Fibroblast of peridontal ligament (primary cell): ENCODE data around the gene C4orf17.

Experiments used
- DNase-seq: peaks from one replicate; pipeline ENCODE4 v3.0.0-alpha.2; 2010; ENCODE audit errors: extremely low read depth

The C4orf17 gene

DNA sequence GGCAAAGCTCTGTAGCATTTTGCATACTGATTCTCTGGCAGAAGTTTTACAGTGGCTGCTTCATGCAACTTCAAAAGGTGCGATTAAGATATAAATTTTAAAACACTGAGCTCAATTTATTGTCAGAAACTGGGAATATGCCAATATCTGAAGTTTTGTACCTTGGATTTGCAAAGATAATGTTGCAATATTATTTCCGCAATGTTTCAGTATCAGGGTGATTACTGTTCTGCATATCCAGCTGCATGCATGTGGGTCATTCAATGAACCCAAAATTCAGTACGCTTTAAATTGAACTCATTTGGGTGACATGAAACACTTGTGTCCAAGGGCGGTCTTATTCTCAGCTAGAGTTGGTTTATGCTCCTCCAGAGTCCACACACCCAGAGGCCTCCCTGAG lies 26.9 kb downstream of the C4orf17 start:
- no peak for DNase-seq

GRCh38 chr4:99540277-99540939 lies 29.6 kb downstream of the C4orf17 start:
- no peak for DNase-seq

DNA sequence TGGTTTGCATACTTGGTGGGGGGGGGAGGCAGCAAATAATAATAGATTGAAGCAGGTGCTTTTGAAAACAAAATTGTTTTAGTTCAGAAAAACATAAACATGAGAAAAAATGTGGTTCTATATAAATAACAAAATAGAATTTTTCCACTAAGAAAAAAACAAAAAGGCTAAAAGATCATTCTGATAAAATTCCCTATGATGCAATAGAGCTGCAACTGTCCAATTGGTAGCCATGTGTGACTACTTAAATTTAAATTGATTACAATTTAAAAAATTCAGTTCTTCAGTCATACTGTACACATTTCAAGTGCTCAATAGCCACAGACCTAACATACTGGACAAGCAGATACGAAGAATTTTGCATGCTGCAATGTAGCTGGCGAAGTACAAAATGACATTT lies 42.1 kb downstream of the C4orf17 start:
- peak; percentile 13 for DNase-seq

GRCh38 chr4:99563310-99564186 lies 52.7 kb downstream of the C4orf17 start, which contains the start of gene TRMT10A:
TSS of gene TRMT10A (minus strand) at chr4:99564039. CDS start at chr4:99559338, 4,701 bp downstream.
- DNase-seq = peak; percentile 98

DNA sequence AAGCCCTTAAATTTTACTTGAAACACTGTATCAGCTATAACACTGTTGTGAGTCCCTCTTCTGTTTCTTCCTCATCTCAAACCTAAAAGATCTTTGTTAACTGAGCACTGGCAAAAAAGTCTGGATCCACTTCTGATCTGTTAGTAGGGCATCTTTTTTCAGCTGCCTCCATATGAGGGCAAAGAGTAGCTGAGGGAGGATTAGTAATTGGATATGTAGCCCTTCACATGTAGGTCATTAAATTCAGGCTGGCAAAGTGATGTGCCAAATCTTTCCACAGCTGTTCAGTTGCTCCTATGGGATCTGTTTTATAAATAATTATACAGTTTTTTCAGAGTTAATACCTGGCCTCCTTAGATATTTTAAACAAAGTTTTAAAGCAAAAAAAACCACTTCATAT lies 54.1 kb downstream of the C4orf17 start:
- DNase-seq = no peak

- DNase-seq = no peak
These were observed 61.1 kb downstream of the C4orf17 start for GRCh38 chr4:99571883-99572282.

GRCh38 chr4:99572527-99573240 lies 61.9 kb downstream of the C4orf17 start:
- DNase-seq = no peak

- DNase-seq = no peak
These were observed 63.0 kb downstream of the C4orf17 start for GRCh38 chr4:99573735-99574368.

DNA sequence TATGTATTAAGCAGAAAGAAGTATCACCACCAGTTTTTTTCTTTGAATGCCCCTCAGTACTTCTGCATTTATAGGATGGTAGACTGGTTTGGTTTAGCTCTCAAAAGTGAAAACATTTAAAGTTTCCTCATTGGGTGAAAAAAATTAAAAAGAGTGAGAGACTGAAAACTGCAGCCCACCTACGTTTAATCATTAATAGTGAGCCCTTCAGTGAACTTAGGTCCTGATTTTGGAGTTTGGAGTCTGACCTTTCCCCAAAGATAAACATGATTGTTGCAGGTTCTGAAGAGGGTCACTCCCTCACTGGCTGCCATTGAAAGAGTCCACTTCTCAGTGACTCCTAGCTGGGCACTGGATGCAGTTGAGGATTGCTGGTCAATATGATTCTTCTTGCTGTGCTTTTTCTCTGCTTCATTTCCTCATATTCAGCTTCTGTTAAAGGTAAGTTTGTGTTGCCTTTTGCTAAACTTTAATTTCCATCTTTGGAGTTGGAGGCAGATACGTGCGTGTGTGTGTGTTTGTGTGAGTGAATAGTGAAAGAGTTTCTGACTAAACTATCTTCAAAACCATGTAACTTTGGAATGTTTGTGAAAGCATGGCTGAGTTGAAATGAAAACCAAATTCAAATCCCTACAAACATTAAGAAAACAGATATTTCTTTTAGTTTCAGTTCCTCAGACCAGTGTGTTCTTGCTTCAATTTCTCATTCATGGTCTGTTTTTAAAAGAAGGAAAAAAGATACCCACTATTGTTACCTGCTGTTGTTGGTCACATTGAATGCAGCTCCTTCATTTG lies 63.9 kb downstream of the C4orf17 start, which contains the start of gene MTTP:
MTTP (plus strand) TSS at position 295 of the 795 bp plus-strand sequence; CDS start at position 381, 86 bp downstream.
- DNase-seq = peak; percentile 10

DNA sequence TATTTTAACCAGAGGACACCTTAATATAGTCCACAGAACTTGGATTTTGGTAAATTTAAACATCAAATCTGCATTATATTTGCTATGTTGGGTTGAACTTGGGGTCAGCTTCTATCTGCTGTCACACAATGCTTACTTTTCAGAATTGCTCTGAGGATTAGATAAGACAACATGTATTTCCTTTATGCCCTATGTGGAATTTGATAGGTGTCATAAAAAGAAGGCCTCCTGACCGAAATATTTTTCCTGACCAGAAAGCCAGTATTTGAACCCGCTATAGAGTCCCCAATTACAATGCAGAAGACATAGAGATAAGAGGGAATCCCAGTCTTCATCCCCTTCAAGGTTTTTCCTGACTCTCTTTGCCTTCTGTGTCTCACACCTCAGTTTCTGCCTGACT lies 67.9 kb downstream of the C4orf17 start:
- DNase-seq = no peak

DNA sequence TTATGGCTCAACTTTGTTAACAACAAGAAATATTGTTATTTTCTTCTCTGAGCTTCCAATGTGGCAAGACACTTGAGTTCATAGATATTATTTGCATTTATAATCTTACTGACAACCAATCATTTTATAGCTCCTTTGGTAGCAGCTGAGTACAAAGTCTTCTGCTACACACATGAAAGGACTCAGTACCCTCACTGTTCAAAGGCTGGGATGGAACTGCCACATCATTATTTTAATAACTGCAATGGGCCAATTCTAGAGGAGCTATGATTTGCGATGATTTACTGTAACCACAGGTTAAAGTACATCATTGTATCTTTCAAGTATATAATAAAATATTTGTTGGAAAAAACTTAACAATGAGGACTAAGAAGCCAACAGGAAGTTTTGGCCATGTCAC lies 74.7 kb downstream of the C4orf17 start:
- DNase-seq = no peak

DNA sequence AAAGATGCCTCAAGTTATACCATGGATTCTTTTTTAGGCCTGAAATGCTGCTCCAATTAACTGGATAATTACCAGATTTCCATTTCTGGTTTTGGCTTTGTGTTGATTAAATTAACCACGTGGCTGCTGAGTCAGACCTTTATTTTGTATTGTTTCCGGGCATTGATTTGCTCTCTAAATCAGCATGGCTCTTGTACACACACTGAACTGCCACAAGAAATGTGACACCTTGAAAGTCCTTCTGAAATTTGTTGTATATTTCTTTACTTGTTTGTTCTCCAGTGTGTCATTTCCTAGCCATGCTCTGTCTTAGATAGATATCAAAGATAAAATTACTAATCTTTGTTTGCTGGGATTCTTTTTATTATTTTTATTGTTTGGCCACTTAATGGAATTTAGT lies 75.5 kb downstream of the C4orf17 start:
- DNase-seq = no peak

DNA sequence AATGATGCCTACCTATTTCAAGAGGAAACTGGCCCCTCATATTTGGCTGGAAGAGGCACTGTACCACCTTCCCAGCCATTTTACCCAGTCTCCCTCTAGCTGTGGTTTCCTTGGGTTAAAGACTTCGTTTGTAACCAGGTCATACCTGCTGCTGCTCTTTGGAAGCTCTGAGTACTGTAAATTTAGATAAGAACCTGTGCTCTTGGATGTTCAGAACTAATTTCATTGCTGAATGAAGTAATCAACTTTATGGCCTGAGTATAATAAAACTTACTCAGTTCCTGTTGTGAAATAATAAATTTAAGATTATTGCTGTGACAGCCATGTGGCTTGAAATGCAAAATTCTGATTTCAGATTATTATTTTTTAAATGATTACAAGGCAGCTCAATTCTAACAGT lies 76.0 kb downstream of the C4orf17 start:
- no peak for DNase-seq

DNA sequence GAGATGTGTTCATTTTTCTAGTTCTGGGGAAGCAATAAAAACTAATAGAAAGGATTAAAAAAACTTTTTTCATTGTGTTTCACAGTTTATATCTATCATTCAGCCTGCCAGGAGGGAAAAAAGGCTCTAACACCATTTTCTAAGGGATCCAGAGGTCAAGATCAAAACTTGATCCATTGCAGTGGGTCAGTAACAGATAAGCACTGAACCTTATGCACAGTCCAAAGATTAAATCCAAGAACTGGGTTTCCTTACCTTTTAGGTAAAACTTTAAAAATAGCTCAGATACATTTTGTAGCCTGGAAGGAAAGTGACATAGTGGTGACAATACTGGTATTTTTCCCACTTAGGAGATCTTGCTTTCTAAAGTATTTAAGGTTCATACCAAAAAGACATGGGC lies 76.5 kb downstream of the C4orf17 start:
- DNase-seq = no peak

GRCh38 chr4:99587803-99588202 lies 77.0 kb downstream of the C4orf17 start:
- no peak for DNase-seq

DNA sequence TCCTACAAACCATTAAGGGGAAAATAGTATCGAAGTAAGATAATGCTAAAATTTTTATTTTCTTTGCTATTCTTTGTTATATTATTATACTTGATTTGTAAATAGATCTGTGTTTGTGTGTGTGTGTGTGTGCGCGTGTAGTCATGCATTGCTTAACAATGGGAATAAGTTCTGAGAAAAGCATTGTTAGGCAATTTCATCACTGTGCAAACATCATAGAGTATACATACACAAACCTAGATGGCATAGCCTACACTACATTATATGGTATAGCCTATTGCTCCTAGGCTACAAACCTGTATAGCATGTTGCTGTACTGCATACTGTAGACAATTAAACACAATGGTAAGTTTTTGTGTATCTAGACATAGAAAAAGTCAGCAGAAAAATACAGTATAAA lies 80.9 kb downstream of the C4orf17 start:
- no peak for DNase-seq
